GM19025 (cell line): ENCODE results near the gene MAGEE2.
"Not testable (repeated sequence)": the region's sequence is repeated elsewhere in the genome, so short reads cannot be mapped to it uniquely, and the experiment has no call there.

Source experiments
- ATAC-seq: cut with Tn5 transposase; IDR thresholded peaks from one replicate; pipeline ENCODE4 v1.9.1; 2021; ENCODE audit warnings: mild to moderate bottlenecking, low read depth, moderate library complexity; ENCODE audit not compliant: unreplicated experiment

MAGEE2 gene

GRCh38 chrX:75784680-75785491 lies at the start of gene MAGEE2:
Gene MAGEE2, minus strand, starts transcription at chrX:75785254. Its CDS starts 203 bp downstream, at chrX:75785051.
- ATAC-seq: no peak

- no peak for ATAC-seq
These were observed 1.2 kb upstream of the MAGEE2 start for GRCh38 chrX:75786290-75786689.

- ATAC-seq: no peak
These were observed 3.4 kb downstream of the MAGEE2 start for GRCh38 chrX:75781611-75782010.

- not testable (repeated sequence) for ATAC-seq
These were observed 17.0 kb downstream of the MAGEE2 start for GRCh38 chrX:75768063-75768462.

GRCh38 chrX:75748431-75748830 lies 36.6 kb downstream of the MAGEE2 start:
- ATAC-seq: no peak

- ATAC-seq: peak; percentile 81
These were observed 38.0 kb downstream of the MAGEE2 start for GRCh38 chrX:75746891-75747639.
